ENCODE measurements around the gene GNB2.

GNB2 gene

GRCh38 chr7:100675105-100675451 is 1.5 kb downstream of the GNB2 start:
- Histone ChIP-seq H3K79me2 (ENCODE audit: insufficient read depth, low read length) (peaks cover 38% of the 10 kb centered on the region), H3K9me2 (replicated peaks; ENCODE audit: low read depth, low read length) (no peaks in the 10 kb centered on the region), H3K4me1 (ENCODE audit: insufficient read depth, low read length, poor library complexity, severe bottlenecking) (peaks cover 7% of the 10 kb centered on the region), H2AFZ (ENCODE audit: low read length) (no peak overlapping the region), H3K9ac (ENCODE audit: low read depth, low read length, poor library complexity, severe bottlenecking) (peak overlapping the region; percentile 93), H3K27me3 (ENCODE audit: insufficient read depth, low read length, poor library complexity, severe bottlenecking) (no peaks in the 10 kb centered on the region), H3K9me3 (ENCODE audit: insufficient read depth, low read depth, low read length) (no peaks in the 10 kb centered on the region), H3K36me3 (ENCODE audit: insufficient read depth, low read length) (peaks cover 36% of the 10 kb centered on the region; the same call in 1 of the 2 replicates), H4K20me1 (ENCODE audit: insufficient read depth, low read length, poor library complexity, severe bottlenecking) (peaks cover 56% of the 10 kb centered on the region), H3K4me2 (ENCODE audit: low read depth, low read length, poor library complexity, severe bottlenecking) (peak overlapping the region; percentile 97), H3K4me3 (ENCODE audit: low read length, poor library complexity, severe bottlenecking) (peak overlapping the region; percentile 95), H3F3A (ENCODE audit: low read depth) (no peaks in the 10 kb centered on the region)
- TF ChIP-seq CTCF (conservative IDR thresholded peaks at IDR 0.05; ENCODE audit: low read length) (no peak), EZH2phosphoT487 (IDR thresholded peaks at IDR 0.05; ENCODE audit: borderline replicate concordance) (no peak)

- H3K79me2 ChIP-seq (ENCODE audit: insufficient read depth, low read length), result peaks cover 38% of the 10 kb centered on the region
- H3F3A ChIP-seq (ENCODE audit: low read depth), result no peaks in the 10 kb centered on the region; the same call in 1 of the 2 replicates
- H3K27me3 ChIP-seq (ENCODE audit: insufficient read depth, low read length, poor library complexity, severe bottlenecking), result no peaks in the 10 kb centered on the region
- peak overlapping the region; percentile 97 for H3K4me2 ChIP-seq (ENCODE audit: low read depth, low read length, poor library complexity, severe bottlenecking)
- H2AFZ ChIP-seq (ENCODE audit: low read length), result no peak overlapping the region
- peak overlapping the region; percentile 93 for H3K9ac ChIP-seq (ENCODE audit: low read depth, low read length, poor library complexity, severe bottlenecking)
- H3K9me3 ChIP-seq (ENCODE audit: insufficient read depth, low read depth, low read length), result no peaks in the 10 kb centered on the region
- H3K36me3 ChIP-seq (ENCODE audit: insufficient read depth, low read length), result peaks cover 43% of the 10 kb centered on the region; the same call in 1 of the 2 replicates
- no peak for TF ChIP-seq EZH2phosphoT487 (IDR thresholded peaks at IDR 0.05; ENCODE audit: borderline replicate concordance)
- no peak for TF ChIP-seq CTCF (conservative IDR thresholded peaks at IDR 0.05; ENCODE audit: low read length)
- H3K4me3 ChIP-seq (ENCODE audit: low read length, poor library complexity, severe bottlenecking), result peak overlapping the region; percentile 95
- peaks cover 58% of the 10 kb centered on the region for H4K20me1 ChIP-seq (ENCODE audit: insufficient read depth, low read length, poor library complexity, severe bottlenecking)
- no peaks in the 10 kb centered on the region for H3K9me2 ChIP-seq (replicated peaks; ENCODE audit: low read depth, low read length)
- H3K4me1 ChIP-seq (ENCODE audit: insufficient read depth, low read length, poor library complexity, severe bottlenecking), result peaks cover 7% of the 10 kb centered on the region
Measured at GRCh38 chr7:100675581-100676350, 2.2 kb downstream of the GNB2 start.

- no peak overlapping the region for H2AFZ ChIP-seq (ENCODE audit: low read length)
- H3K9me3 ChIP-seq (ENCODE audit: insufficient read depth, low read depth, low read length), result no peaks in the 10 kb centered on the region
- H3K9me2 ChIP-seq (replicated peaks; ENCODE audit: low read depth, low read length), result no peaks in the 10 kb centered on the region
- peak overlapping the region; percentile 95 for H3K4me3 ChIP-seq (ENCODE audit: low read length, poor library complexity, severe bottlenecking)
- no peaks in the 10 kb centered on the region for H3K27me3 ChIP-seq (ENCODE audit: insufficient read depth, low read length, poor library complexity, severe bottlenecking)
- H3F3A ChIP-seq (ENCODE audit: low read depth), result no peaks in the 10 kb centered on the region; the same call in 1 of the 2 replicates
- peak overlapping the region; percentile 93 for H3K9ac ChIP-seq (ENCODE audit: low read depth, low read length, poor library complexity, severe bottlenecking)
- H3K79me2 ChIP-seq (ENCODE audit: insufficient read depth, low read length), result peaks cover 38% of the 10 kb centered on the region
- peaks cover 52% of the 10 kb centered on the region; the same call in 1 of the 2 replicates for H3K36me3 ChIP-seq (ENCODE audit: insufficient read depth, low read length)
- peaks cover 58% of the 10 kb centered on the region for H4K20me1 ChIP-seq (ENCODE audit: insufficient read depth, low read length, poor library complexity, severe bottlenecking)
- peaks cover 7% of the 10 kb centered on the region for H3K4me1 ChIP-seq (ENCODE audit: insufficient read depth, low read length, poor library complexity, severe bottlenecking)
- TF ChIP-seq EZH2phosphoT487 (IDR thresholded peaks at IDR 0.05; ENCODE audit: borderline replicate concordance) (no peak), CTCF (conservative IDR thresholded peaks at IDR 0.05; ENCODE audit: low read length) (no peak)
- H3K4me2 ChIP-seq (ENCODE audit: low read depth, low read length, poor library complexity, severe bottlenecking), result peak overlapping the region; percentile 97
Measured at GRCh38 chr7:100676501-100677306, 3.2 kb downstream of the GNB2 start.

Measured in Loucy (cell line).